Endothelial cell (in vitro differentiated cells): Measurements from ENCODE around the gene EIF4G1. TPM values are rescaled to one million over a fixed set of nuclear protein-coding genes. Genes with fewer than 3 reads are reported as not detected.

Source experiments
- DNase-seq: peaks from one replicate; pipeline ENCODE4 v3.0.0; 2021; ENCODE audit warnings: low spot score
- H3K27ac Mint-ChIP-seq: one replicate; pipeline ENCODE4 v1.8.0; 2021; ENCODE audit warnings: mixed read lengths, inconsistent platforms; ENCODE audit not compliant: unreplicated experiment
- H3K27me3 Mint-ChIP-seq: one replicate; pipeline ENCODE4 v1.8.0; 2021; ENCODE audit warnings: mild to moderate bottlenecking, moderate library complexity, mixed read lengths, inconsistent platforms; ENCODE audit not compliant: unreplicated experiment
- H3K36me3 Mint-ChIP-seq: one replicate; pipeline ENCODE4 v1.8.0; 2021; ENCODE audit warnings: mild to moderate bottlenecking, low read depth, mixed read lengths, inconsistent platforms; ENCODE audit not compliant: unreplicated experiment
- H3K4me1 Mint-ChIP-seq: one replicate; pipeline ENCODE4 v1.8.0; 2021; ENCODE audit warnings: mild to moderate bottlenecking, mixed read lengths, inconsistent platforms; ENCODE audit not compliant: unreplicated experiment
- H3K4me3 Mint-ChIP-seq: one replicate; pipeline ENCODE4 v1.8.0; 2021; ENCODE audit warnings: mild to moderate bottlenecking, mixed read lengths, inconsistent platforms; ENCODE audit not compliant: unreplicated experiment
- H3K9me3 Mint-ChIP-seq: one replicate; pipeline ENCODE4 v1.8.0; 2021; ENCODE audit warnings: mixed read lengths, inconsistent platforms; ENCODE audit not compliant: unreplicated experiment
- total RNA-seq: library from RNA; stranded (reverse); fragmentation: NEBNext Ultra II Directional; extraction: Animal tissue kit (Norgen Biotek cat#: 25700); gene quantifications from one replicate; pipeline ENCODE4 v1.2.1, GENCODE V29; 2021; ENCODE audit not compliant: unreplicated experiment
- TF ChIP-seq, protein P1 (sequence below): fragments of 200-600 bp; sonication (generic); IDR thresholded peaks from one replicate; pipeline ENCODE4 v1.5.0; 2021; ENCODE audit warnings: antibody characterized with exemption; ENCODE audit not compliant: unreplicated experiment

Gene EIF4G1
- total RNA-seq, 1 donor from 2014 or later: 390 TPM

DNA sequence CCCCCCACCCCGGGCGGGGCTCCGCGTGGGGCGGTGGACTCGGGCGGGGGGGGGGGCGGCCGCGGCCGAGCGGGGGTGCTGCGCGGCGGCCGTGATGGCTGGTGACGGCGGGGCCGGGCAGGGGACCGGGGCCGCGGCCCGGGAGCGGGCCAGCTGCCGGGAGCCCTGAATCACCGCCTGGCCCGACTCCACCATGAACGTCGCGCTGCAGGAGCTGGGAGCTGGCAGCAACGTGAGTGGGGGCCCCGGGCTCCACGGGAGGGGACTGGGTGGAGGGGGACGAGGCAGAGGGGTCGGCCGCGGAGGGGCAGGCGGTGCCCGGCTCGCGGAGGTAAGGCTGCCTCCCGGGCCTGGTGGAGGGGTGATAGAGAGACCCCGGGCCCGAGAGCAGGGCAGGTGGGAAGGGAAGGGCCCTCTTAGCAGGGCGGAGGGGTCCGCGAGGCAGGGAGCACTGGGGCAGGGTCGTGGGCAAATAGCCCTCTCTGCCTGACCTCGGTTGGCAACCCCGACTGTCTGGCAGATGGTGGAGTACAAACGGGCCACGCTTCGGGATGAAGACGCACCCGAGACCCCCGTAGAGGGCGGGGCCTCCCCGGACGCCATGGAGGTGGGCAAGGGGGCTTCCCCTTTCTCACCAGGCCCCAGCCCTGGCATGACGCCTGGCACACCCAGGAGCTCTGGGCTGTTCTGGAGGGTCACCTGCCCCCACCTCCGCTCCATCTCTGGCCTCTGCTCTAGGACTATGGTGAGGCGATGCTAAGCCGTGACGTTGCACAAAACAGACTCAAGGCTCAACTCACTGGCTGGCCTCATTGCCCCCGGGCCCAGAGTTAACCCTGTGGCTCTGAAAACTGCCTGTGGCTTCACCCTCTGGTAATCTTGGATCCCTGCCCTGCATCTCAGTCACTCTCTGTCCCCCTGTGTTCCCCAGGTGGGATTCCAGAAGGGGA, 38.2 kb upstream of the EIF4G1 start, which contains the start of gene ECE2:
Gene ECE2 (plus strand): TSS at position 62 of the 950 bp plus-strand sequence. CDS start 132 bp downstream, at position 194.
- peaks cover 25% of the 10 kb centered on the region for H3K27me3 Mint-ChIP-seq
- peaks cover 9% of the 10 kb centered on the region for H3K4me1 Mint-ChIP-seq

DNA sequence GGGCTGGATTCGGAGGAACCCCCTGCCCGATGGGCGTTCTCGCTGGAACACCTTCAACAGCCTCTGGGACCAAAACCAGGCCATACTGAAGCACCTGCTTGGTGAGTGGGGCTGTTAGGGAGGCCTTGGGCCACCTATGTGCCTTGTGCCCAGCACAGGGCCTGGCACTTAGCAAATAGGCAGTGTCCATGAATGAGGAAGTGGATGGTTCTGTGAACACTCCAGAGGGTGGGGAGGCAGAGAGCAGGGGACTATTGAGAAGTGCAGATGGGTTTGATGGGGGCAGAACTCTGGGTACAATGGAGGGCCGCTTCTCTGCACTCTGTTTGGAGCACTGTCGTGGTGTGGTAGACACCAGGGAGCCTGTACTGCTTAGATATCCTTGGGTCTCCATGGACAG, 37.0 kb upstream of the EIF4G1 start:
- no peaks in the 10 kb centered on the region for H3K9me3 Mint-ChIP-seq
- no peak for DNase-seq
- H3K27me3 Mint-ChIP-seq: peaks cover 33% of the 10 kb centered on the region
- H3K4me1 Mint-ChIP-seq: peaks cover 9% of the 10 kb centered on the region
- H3K36me3 Mint-ChIP-seq: no peaks in the 10 kb centered on the region
- H3K27ac Mint-ChIP-seq: no peak overlapping the region
- no peak overlapping the region for H3K4me3 Mint-ChIP-seq
- TF ChIP-seq, protein P1, sequence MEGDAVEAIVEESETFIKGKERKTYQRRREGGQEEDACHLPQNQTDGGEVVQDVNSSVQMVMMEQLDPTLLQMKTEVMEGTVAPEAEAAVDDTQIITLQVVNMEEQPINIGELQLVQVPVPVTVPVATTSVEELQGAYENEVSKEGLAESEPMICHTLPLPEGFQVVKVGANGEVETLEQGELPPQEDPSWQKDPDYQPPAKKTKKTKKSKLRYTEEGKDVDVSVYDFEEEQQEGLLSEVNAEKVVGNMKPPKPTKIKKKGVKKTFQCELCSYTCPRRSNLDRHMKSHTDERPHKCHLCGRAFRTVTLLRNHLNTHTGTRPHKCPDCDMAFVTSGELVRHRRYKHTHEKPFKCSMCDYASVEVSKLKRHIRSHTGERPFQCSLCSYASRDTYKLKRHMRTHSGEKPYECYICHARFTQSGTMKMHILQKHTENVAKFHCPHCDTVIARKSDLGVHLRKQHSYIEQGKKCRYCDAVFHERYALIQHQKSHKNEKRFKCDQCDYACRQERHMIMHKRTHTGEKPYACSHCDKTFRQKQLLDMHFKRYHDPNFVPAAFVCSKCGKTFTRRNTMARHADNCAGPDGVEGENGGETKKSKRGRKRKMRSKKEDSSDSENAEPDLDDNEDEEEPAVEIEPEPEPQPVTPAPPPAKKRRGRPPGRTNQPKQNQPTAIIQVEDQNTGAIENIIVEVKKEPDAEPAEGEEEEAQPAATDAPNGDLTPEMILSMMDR: no peak

More for the DNA sequence above, 38.2 kb upstream of the EIF4G1 start, which contains the start of gene ECE2:
- Mint-ChIP-seq H3K27ac (no peak within 1 kb of the TSS), H3K9me3 (no peaks in the 10 kb centered on the region), H3K36me3 (no peaks in the 10 kb centered on the region), H3K4me3 (peak within 1 kb of the TSS; percentile 60)
- DNase-seq: no peak
- TF ChIP-seq, protein P1: no peak

DNA sequence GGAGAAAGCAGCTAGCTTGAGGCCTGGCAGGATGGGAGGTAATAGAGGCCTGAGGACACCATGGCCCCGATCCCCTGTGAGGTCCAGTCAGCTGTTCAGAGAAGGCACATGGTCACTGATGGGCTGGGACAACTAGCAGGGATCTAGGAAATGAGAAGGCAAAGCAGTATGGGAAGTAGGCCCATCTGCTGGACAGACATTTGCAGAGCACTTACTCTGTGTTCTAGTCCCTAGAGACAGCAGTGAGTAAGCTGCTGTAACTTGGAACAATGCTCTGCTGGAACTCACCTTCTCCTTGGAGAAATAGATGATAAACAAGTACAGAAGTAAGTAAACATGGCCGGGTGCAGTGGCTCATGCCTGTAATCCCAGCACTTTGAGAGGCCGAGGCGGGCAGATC, 31.5 kb upstream of the EIF4G1 start:
- Mint-ChIP-seq H3K9me3 (no peaks in the 10 kb centered on the region), H3K36me3 (no peaks in the 10 kb centered on the region), H3K27ac (no peak overlapping the region), H3K27me3 (peaks cover 22% of the 10 kb centered on the region), H3K4me1 (peaks cover 2% of the 10 kb centered on the region), H3K4me3 (peak overlapping the region; percentile 19)
- DNase-seq: no peak
- TF ChIP-seq, protein P1: no peak

DNA sequence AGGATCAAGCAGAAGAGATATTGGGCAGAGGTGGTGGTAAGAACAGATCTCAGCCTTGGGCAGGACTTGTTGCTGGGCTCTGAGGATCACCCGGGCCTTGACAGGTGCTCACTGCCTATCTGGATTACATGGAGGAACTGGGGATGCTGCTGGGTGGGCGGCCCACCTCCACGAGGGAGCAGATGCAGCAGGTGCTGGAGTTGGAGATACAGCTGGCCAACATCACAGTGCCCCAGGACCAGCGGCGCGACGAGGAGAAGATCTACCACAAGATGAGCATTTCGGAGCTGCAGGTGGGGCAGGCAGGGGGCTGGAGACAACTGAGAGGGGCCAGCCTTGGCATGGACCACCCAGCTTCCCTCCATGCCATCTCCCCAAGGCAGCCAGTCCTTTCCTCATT, 30.7 kb upstream of the EIF4G1 start:
- TF ChIP-seq, protein P1: no peak
- DNase-seq: no peak
- peaks cover 22% of the 10 kb centered on the region for H3K27me3 Mint-ChIP-seq
- H3K4me3 Mint-ChIP-seq: no peak overlapping the region
- H3K4me1 Mint-ChIP-seq: peaks cover under 1% of the 10 kb centered on the region
- no peaks in the 10 kb centered on the region for H3K9me3 Mint-ChIP-seq
- no peak overlapping the region for H3K27ac Mint-ChIP-seq
- H3K36me3 Mint-ChIP-seq: no peaks in the 10 kb centered on the region

DNA sequence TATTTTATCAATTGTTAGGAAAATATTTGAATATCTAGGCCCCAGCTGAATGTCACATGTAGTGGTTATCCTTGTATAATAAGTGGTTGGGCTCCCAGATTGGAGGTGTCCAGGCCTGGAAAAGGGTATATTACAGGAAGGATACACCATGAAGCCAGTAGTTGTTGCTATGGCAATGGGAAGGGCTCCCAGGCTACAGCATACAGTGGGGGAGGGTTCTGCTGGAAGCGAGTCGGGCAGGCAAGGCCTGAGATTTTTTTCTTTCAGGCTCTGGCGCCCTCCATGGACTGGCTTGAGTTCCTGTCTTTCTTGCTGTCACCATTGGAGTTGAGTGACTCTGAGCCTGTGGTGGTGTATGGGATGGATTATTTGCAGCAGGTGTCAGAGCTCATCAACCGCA, 29.7 kb upstream of the EIF4G1 start:
- no peaks in the 10 kb centered on the region for H3K4me1 Mint-ChIP-seq
- H3K9me3 Mint-ChIP-seq: no peaks in the 10 kb centered on the region
- peak; percentile 70 for DNase-seq
- TF ChIP-seq, protein P1: no peak
- H3K27me3 Mint-ChIP-seq: peaks cover 25% of the 10 kb centered on the region
- no peaks in the 10 kb centered on the region for H3K36me3 Mint-ChIP-seq
- no peak overlapping the region for H3K4me3 Mint-ChIP-seq
- H3K27ac Mint-ChIP-seq: peak overlapping the region; percentile 55
